ENCODE results near the gene PTPN2. TPM values are rescaled to one million over a fixed set of nuclear protein-coding genes. Genes with fewer than 3 reads are reported as not detected.
A peak's percentile ranks its signal among the peaks of the same experiment; 100 is the strongest.

The PTPN2 gene
- total RNA-seq, 1 donor from 2014 or later, result 23.9 TPM

- H3K4me1 Mint-ChIP-seq (ENCODE audit: unreplicated experiment), result peaks cover 16% of the 10 kb centered on the region
These were observed 628 bp upstream of the PTPN2 start for GRCh38 chr18:12884406-12885323.

GRCh38 chr18:12883372-12883683, 709 bp downstream of the PTPN2 start:
- peak overlapping the region; percentile 87 for H3K4me3 Mint-ChIP-seq (ENCODE audit: unreplicated experiment)
- peaks cover 14% of the 10 kb centered on the region for H3K36me3 Mint-ChIP-seq (ENCODE audit: low read depth, unreplicated experiment)
- TF ChIP-seq CTCF (IDR thresholded peaks at IDR 0.05; ENCODE audit: unreplicated experiment), result no peak
- DNase-seq (ENCODE audit: low spot score), result peak; percentile 41
- H3K27ac Mint-ChIP-seq (ENCODE audit: unreplicated experiment), result peak overlapping the region; percentile 70
- peaks cover 6% of the 10 kb centered on the region for H3K27me3 Mint-ChIP-seq (ENCODE audit: unreplicated experiment)
- no peaks in the 10 kb centered on the region for H3K9me3 Mint-ChIP-seq (ENCODE audit: unreplicated experiment)
- peaks cover 18% of the 10 kb centered on the region for H3K4me1 Mint-ChIP-seq (ENCODE audit: unreplicated experiment)

More at GRCh38 chr18:12884406-12885323, 628 bp upstream of the PTPN2 start:
- no peak for TF ChIP-seq CTCF (IDR thresholded peaks at IDR 0.05; ENCODE audit: unreplicated experiment)
- no peak for DNase-seq (ENCODE audit: low spot score)
- Mint-ChIP-seq H3K27me3 (ENCODE audit: unreplicated experiment) (peaks cover 6% of the 10 kb centered on the region), H3K36me3 (ENCODE audit: low read depth, unreplicated experiment) (peaks cover 14% of the 10 kb centered on the region), H3K27ac (ENCODE audit: unreplicated experiment) (peak overlapping the region; percentile 49), H3K4me3 (ENCODE audit: unreplicated experiment) (peak overlapping the region; percentile 94), H3K9me3 (ENCODE audit: unreplicated experiment) (no peaks in the 10 kb centered on the region)

- Mint-ChIP-seq H3K4me1 (ENCODE audit: unreplicated experiment) (peaks cover 18% of the 10 kb centered on the region), H3K27me3 (ENCODE audit: unreplicated experiment) (peaks cover 6% of the 10 kb centered on the region), H3K9me3 (ENCODE audit: unreplicated experiment) (no peaks in the 10 kb centered on the region), H3K36me3 (ENCODE audit: low read depth, unreplicated experiment) (peaks cover 14% of the 10 kb centered on the region), H3K27ac (ENCODE audit: unreplicated experiment) (peak overlapping the region; percentile 70), H3K4me3 (ENCODE audit: unreplicated experiment) (peak overlapping the region; percentile 87)
- DNase-seq (ENCODE audit: low spot score), result no peak
- no peak for TF ChIP-seq CTCF (IDR thresholded peaks at IDR 0.05; ENCODE audit: unreplicated experiment)
These were observed 1.3 kb downstream of the PTPN2 start for GRCh38 chr18:12882453-12883371.

GRCh38 chr18:12880541-12880910, 3.5 kb downstream of the PTPN2 start:
- no peaks in the 10 kb centered on the region for H3K9me3 Mint-ChIP-seq (ENCODE audit: unreplicated experiment)
- peak overlapping the region; percentile 15 for H3K27ac Mint-ChIP-seq (ENCODE audit: unreplicated experiment)
- peak overlapping the region; percentile 7 for H3K4me3 Mint-ChIP-seq (ENCODE audit: unreplicated experiment)
- DNase-seq (ENCODE audit: low spot score), result no peak
- H3K4me1 Mint-ChIP-seq (ENCODE audit: unreplicated experiment), result peaks cover 18% of the 10 kb centered on the region
- TF ChIP-seq CTCF (IDR thresholded peaks at IDR 0.05; ENCODE audit: unreplicated experiment), result no peak
- H3K36me3 Mint-ChIP-seq (ENCODE audit: low read depth, unreplicated experiment), result peaks cover 19% of the 10 kb centered on the region
- H3K27me3 Mint-ChIP-seq (ENCODE audit: unreplicated experiment), result peaks cover 6% of the 10 kb centered on the region

All from endothelial cell (in vitro differentiated cells).